Fibroblast of peridontal ligament (primary cell): ENCODE results near the gene CELF5.

Source experiments
- DNase-seq: peaks from one replicate; pipeline ENCODE4 v3.0.0-alpha.2; 2010; ENCODE audit errors: extremely low read depth

The CELF5 gene

GRCh38 chr19:3344608-3345598 is 120.4 kb downstream of the CELF5 start:
- no peak for DNase-seq

- no peak for DNase-seq
Observed at GRCh38 chr19:3345850-3346460, 121.5 kb downstream of the CELF5 start.
